GM12874 (cell line): ENCODE data around the gene DCTN2.

Experiments
- TF ChIP-seq, protein P1 (sequence below): IDR thresholded peaks from 2 replicates; pipeline ENCODE4 v1.5.1; 2011; ENCODE audit warnings: low read depth, mild to moderate bottlenecking, control low read depth, low read length, moderate library complexity; ENCODE audit not compliant: insufficient read depth

The DCTN2 gene

GRCh38 chr12:57521525-57522010 lies 25.4 kb downstream of the DCTN2 start:
- TF ChIP-seq, protein P1, sequence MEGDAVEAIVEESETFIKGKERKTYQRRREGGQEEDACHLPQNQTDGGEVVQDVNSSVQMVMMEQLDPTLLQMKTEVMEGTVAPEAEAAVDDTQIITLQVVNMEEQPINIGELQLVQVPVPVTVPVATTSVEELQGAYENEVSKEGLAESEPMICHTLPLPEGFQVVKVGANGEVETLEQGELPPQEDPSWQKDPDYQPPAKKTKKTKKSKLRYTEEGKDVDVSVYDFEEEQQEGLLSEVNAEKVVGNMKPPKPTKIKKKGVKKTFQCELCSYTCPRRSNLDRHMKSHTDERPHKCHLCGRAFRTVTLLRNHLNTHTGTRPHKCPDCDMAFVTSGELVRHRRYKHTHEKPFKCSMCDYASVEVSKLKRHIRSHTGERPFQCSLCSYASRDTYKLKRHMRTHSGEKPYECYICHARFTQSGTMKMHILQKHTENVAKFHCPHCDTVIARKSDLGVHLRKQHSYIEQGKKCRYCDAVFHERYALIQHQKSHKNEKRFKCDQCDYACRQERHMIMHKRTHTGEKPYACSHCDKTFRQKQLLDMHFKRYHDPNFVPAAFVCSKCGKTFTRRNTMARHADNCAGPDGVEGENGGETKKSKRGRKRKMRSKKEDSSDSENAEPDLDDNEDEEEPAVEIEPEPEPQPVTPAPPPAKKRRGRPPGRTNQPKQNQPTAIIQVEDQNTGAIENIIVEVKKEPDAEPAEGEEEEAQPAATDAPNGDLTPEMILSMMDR = no peak

DNA sequence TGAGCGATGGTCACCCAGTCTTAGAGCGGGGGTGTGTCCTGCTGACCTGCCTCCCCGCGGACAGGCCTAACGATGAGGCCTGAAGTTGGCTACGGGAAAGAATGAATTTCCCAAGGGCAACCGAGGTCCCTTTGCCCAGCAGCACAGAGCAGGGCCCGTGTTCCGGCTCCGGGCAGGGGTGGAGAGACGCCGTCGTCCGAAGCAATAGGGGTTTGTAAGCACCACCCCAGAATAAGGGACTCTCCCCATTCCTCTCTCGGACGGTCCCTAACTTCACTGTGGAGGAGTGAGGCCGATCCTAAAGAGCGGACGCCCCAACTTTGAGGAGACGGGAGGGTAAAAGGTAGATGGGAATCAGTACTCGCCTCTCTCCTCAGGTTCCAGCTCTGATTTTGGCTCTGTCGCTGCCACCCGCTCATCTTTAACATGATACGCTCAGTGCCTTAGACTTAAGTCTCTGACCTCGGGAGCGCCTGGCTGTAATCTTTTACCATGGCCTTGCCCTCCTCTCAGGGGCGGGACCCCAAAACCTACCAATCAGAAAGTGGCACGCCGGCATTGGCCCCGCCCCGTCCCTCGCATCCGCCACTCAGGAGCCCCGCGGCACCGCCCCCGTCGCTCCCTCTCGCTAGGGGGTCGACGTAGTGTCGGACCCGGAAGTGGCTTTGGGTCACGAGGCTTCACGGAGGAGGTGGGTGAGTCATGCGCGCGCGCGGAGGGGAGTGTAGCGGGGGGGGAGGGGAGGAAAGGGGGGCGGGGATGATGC lies 26.8 kb downstream of the DCTN2 start, which contains the start of gene DDIT3:
TSS of gene DDIT3 (minus strand) at position 462 of the 766 bp plus-strand sequence. CDS start 3,108 bp downstream, outside the sequence.
- TF ChIP-seq, protein P1 = no peak

DNA sequence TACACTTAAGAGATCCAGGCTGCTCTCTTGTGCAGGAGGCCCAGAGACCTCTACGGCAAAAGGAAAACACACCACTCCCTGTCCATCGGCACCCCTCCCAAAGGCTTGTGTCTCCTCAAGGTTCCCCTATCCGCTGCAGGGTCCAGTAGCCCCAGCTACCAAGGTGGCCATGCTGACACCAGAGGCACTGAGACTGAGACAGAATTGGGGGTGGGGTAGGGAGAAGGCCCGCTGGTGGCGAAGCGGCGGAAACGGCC lies 27.3 kb downstream of the DCTN2 start:
- TF ChIP-seq, protein P1 = no peak

DNA sequence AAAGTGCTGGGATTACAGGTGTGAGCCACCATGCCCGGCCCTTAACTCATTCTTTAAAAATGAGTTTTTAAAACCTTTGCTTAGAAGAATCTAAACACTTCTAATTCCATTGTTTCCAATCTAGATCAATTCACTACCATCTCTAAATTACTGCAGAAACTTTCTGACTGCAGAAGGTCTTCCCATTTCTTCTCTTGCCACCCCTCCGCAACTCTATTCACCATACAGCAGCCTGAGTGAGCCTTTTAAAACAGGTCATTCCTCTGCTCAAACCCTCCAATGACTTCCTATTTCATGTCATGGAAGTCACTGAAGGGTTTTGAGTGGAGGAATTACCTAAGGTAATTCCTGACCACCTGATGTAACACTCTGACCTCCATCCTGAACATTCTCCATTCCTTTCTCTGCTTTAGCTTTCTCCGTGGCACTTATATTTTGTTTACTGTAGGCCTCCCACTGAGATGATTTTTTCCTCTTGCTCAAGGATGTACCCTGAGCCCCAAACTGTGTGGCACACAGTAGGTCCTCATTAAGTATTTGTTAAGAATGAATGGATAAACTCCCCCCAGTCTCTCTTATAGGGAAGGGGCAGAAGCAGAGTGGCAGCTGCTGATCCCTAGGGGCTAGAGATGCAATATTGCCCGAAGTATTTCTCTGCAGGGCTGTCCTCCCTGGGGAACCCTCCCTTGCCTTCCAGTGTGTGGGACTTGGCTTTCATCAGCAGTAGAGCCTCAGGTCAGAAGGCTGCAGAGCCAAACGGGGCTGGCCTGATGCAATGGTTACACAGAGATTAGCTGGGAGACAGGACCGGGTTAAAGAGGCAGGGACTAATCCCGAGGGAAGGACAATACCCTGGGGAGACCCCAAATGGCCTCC lies 27.8 kb downstream of the DCTN2 start:
- TF ChIP-seq, protein P1 = no peak

DNA sequence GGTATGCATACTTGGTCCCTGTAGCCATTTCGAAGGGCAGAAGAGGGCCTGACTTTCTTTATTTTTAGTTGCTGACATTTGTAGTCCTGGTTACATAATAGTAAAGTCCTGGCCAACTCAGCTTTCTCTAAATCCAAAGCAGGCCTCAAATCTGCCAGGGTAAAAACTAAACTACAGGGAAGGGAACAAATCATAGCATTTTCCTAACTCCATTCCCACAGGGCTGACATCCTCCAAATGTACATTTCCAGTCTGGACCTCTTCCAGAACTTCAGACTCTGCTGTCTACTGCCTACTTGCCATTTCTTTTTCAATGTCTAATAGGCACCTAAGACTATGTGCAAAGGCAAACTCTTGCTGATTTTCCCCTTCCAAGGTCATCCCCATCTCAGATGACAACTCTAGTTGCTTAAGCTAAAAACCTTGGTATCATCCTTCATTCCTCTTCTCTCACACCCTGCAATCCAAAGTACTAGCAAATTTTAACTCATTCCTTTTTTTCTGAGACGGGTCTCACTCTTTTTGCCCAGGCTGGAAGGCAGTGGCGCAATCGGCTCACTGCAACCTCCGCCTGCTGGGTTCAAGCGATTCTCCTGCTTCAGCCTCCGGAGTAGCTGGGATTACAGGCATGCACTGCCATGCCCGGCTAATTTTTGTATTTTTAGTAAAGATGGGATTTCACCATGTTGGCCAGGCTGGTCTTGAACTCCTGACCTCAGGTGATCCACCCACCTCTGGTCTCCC lies 28.6 kb downstream of the DCTN2 start:
- TF ChIP-seq, protein P1 = no peak

GRCh38 chr12:57517187-57517586 lies 29.8 kb downstream of the DCTN2 start:
- TF ChIP-seq, protein P1 = no peak

DNA sequence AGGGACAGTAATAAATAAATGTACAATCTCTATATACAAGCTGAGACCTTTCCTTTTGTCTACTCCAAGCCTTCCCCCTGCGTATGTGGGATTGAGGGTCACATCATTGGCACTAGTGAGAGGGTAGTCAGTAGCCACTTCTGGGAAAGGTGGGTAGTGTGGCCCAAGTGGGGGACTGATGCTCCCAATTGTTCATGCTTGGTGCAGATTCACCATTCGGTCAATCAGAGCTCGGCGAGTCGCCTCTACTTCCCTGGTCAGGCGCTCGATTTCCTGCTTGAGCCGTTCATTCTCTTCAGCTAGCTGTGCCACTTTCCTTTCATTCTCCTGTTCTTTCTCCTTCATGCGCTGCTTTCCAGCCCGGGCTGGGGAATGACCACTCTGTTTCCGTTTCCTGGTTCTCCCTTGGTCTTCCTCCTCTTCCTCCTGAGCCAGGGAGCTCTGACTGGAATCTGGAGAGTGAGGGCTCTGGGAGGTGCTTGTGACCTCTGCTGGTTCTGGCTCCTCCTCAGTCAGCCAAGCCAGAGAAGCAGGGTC lies 30.3 kb downstream of the DCTN2 start:
- TF ChIP-seq, protein P1 = no peak
